ENCODE measurements around the gene TSKU. TPM values are rescaled to one million over a fixed set of nuclear protein-coding genes. Genes with fewer than 3 reads are reported as not detected.
A peak's percentile ranks its signal among the peaks of the same experiment; 100 is the strongest.
"Not testable (repeated sequence)": the region's sequence is repeated elsewhere in the genome, so short reads cannot be mapped to it uniquely, and the experiment has no call there.

TSKU gene
- polyA plus RNA-seq, 1 of the 3 experiments (the other 2 are of a cell fraction), result 20.7 TPM

- H3K36me3 ChIP-seq (replicated peaks in 1 of 2; ENCODE audit: control insufficient read depth in 1 of 2, insufficient read depth in 2 of 2, low read length in 1 of 2), result no peaks in the 10 kb centered on the region
- no peaks in the 10 kb centered on the region for H3K79me2 ChIP-seq (ENCODE audit: insufficient read depth)
- H3K9me2 ChIP-seq, result no peaks in the 10 kb centered on the region
- no peaks in the 10 kb centered on the region for H3K27me3 ChIP-seq (ENCODE audit: insufficient read depth)
- H3K9me3 ChIP-seq, result no peaks in the 10 kb centered on the region
- H3K4me1 ChIP-seq (ENCODE audit: control insufficient read depth in 1 of 2, insufficient read depth in 2 of 2, low read depth in 1 of 2, low read length in 1 of 2), result peaks cover 5 to 11% of the 10 kb centered on the region in 2 experiments; a peak in 2 of 4 replicates
- H2AFZ ChIP-seq (ENCODE audit: low read depth), result 0 out of 2 replicates have a peak overlapping the region, but pooled peaks have one; percentile 41
- WGBS (ENCODE audit: low lambda C conversion rate), result 95% methylated on average over 1 of the region's 1 CpG
- no peak for TF ChIP-seq NFIC (IDR thresholded peaks at IDR 0.05; ENCODE audit: borderline replicate concordance)
- TF ChIP-seq MAX (IDR thresholded peaks at IDR 0.05; ENCODE audit: low read depth), result no peak
- no peak for TF ChIP-seq MXI1 (IDR thresholded peaks at IDR 0.05; ENCODE audit: low read depth, low read length)
- no peak for TF ChIP-seq RFX5 (IDR thresholded peaks at IDR 0.05; ENCODE audit: low read length)
- no peak for TF ChIP-seq GATA2 (CRISPR knock-in tag; IDR thresholded peaks at IDR 0.05)
- TF ChIP-seq USF2 (IDR thresholded peaks at IDR 0.05; ENCODE audit: borderline replicate concordance, low read depth, low read length), result no peak
- no peak for TF ChIP-seq JUND (IDR thresholded peaks at IDR 0.05)
- TF ChIP-seq TCF12 (IDR thresholded peaks at IDR 0.05), result no peak
- TF ChIP-seq SMC3 (IDR thresholded peaks at IDR 0.05; ENCODE audit: low read depth, low read length), result no peak
- no peak for TF ChIP-seq YY1 (IDR thresholded peaks at IDR 0.05; ENCODE audit: low read depth)
- no peak for TF ChIP-seq EP300 (IDR thresholded peaks at IDR 0.05; ENCODE audit: borderline replicate concordance in 1 of 2, low read depth in 1 of 2, low read length in 1 of 2)
- no peak for TF ChIP-seq ZBTB33 (IDR thresholded peaks at IDR 0.05; ENCODE audit: borderline replicate concordance, low read depth)
- TF ChIP-seq POLR2AphosphoS5 (IDR thresholded peaks at IDR 0.05; ENCODE audit: low read depth, low read length), result no peak
- TF ChIP-seq ELF1 (IDR thresholded peaks at IDR 0.05), result no peak
- no peak for TF ChIP-seq USF1 (IDR thresholded peaks at IDR 0.05; ENCODE audit: borderline replicate concordance, low read depth)
- no peak for TF ChIP-seq EZH2phosphoT487 (IDR thresholded peaks at IDR 0.05; ENCODE audit: borderline replicate concordance, low read depth)
- TF ChIP-seq TAF1 (IDR thresholded peaks at IDR 0.05; ENCODE audit: borderline replicate concordance, low read depth, low read length), result no peak
- no peak for DNase-seq
- no peak overlapping the region for H3K27ac ChIP-seq (ENCODE audit: low read depth in 2 of 2, low read length in 1 of 2)
- no peak overlapping the region for H3K9ac ChIP-seq
- no peaks in the 10 kb centered on the region for H4K20me1 ChIP-seq (ENCODE audit: insufficient read depth)
- H3K4me2 ChIP-seq, result no peak overlapping the region
- no peak overlapping the region for H3K4me3 ChIP-seq (ENCODE audit: low read depth in 2 of 2, low read length in 1 of 2)
- POLR2A ChIA-PET, result no interaction called here
- H3F3A ChIP-seq (replicated peaks; ENCODE audit: insufficient read depth), result no peaks in the 10 kb centered on the region
- CTCF ChIA-PET, result interaction anchor here (1.0 to 1.2 kb wide), 2 partner anchors 16 to 93 kb away, joined by 3 read pairs; no protein-coding TSS in a partner anchor
Observed at GRCh38 chr11:76825726-76826396, 42.7 kb downstream of the TSKU start.

- 50% methylated on average over 3 of the region's 3 CpGs for WGBS (ENCODE audit: low lambda C conversion rate)
- H3K27ac ChIP-seq (ENCODE audit: low read depth in 2 of 2, low read length in 1 of 2); H3K79me2 ChIP-seq (ENCODE audit: insufficient read depth); H2AFZ ChIP-seq (ENCODE audit: low read depth); H3F3A ChIP-seq (replicated peaks; ENCODE audit: insufficient read depth); H3K9ac ChIP-seq; H3K36me3 ChIP-seq (replicated peaks in 1 of 2; ENCODE audit: control insufficient read depth in 1 of 2, insufficient read depth in 2 of 2, low read length in 1 of 2); CTCF ChIA-PET; H3K9me3 ChIP-seq; H3K4me2 ChIP-seq; H3K4me3 ChIP-seq (ENCODE audit: low read depth in 2 of 2, low read length in 1 of 2); DNase-seq; POLR2A ChIA-PET; H4K20me1 ChIP-seq (ENCODE audit: insufficient read depth); H3K27me3 ChIP-seq (ENCODE audit: insufficient read depth); H3K9me2 ChIP-seq: not testable (repeated sequence)
- peaks cover 9 to 14% of the 10 kb centered on the region in 2 experiments; a peak in 2 of 4 replicates for H3K4me1 ChIP-seq (ENCODE audit: control insufficient read depth in 1 of 2, insufficient read depth in 2 of 2, low read depth in 1 of 2, low read length in 1 of 2)
Observed at GRCh38 chr11:76826508-76826907, 43.4 kb downstream of the TSKU start.

- POLR2A ChIA-PET, H3K9ac ChIP-seq: not testable (repeated sequence)
Observed at GRCh38 chr11:76827005-76827404, 43.8 kb downstream of the TSKU start.

More at GRCh38 chr11:76827005-76827404, 43.8 kb downstream of the TSKU start:
- H3K27me3 ChIP-seq (ENCODE audit: insufficient read depth); H3K36me3 ChIP-seq (replicated peaks in 1 of 2; ENCODE audit: control insufficient read depth in 1 of 2, insufficient read depth in 2 of 2, low read length in 1 of 2); H3K4me3 ChIP-seq (ENCODE audit: low read depth in 2 of 2, low read length in 1 of 2); H3K79me2 ChIP-seq (ENCODE audit: insufficient read depth); H3F3A ChIP-seq (replicated peaks; ENCODE audit: insufficient read depth); H3K27ac ChIP-seq (ENCODE audit: low read depth in 2 of 2, low read length in 1 of 2); H3K4me2 ChIP-seq; CTCF ChIA-PET; DNase-seq; H3K9me3 ChIP-seq; H3K9me2 ChIP-seq; H4K20me1 ChIP-seq (ENCODE audit: insufficient read depth); H2AFZ ChIP-seq (ENCODE audit: low read depth): not testable (repeated sequence)
- H3K4me1 ChIP-seq (ENCODE audit: control insufficient read depth in 1 of 2, insufficient read depth in 2 of 2, low read depth in 1 of 2, low read length in 1 of 2), result peaks cover 9 to 14% of the 10 kb centered on the region in 2 experiments; a peak in 2 of 4 replicates

All from SK-N-SH (cell line).